ENCODE data around the gene ARF6.

ARF6 gene

GRCh38 chr14:49892636-49893308, at the start of gene ARF6:
Gene ARF6 (plus strand): TSS chr14:49893082. CDS start chr14:49893737, 655 bp downstream.
- H3K27me3 ChIP-seq (ENCODE audit: control insufficient read depth in 2 of 2, insufficient read depth in 2 of 2, low read length in 2 of 2) = no peaks in the 10 kb centered on the region
- peak within 1 kb of the TSS; percentile 100 for H3K27ac ChIP-seq (ENCODE audit: low read depth in 2 of 2, low read length in 2 of 2)
- H3K9ac ChIP-seq (ENCODE audit: low read depth in 1 of 2, low read length in 2 of 2) = peak within 1 kb of the TSS; percentile 97 to 100
- peak within 1 kb of the TSS; percentile 95 to 96 for H3K4me3 ChIP-seq (ENCODE audit: low read length in 2 of 2)
- H3K9me3 ChIP-seq (ENCODE audit: control insufficient read depth in 2 of 2, low read length in 2 of 2) = no peaks in the 10 kb centered on the region
- H3K4me1 ChIP-seq (ENCODE audit: control insufficient read depth in 2 of 2, insufficient read depth in 2 of 2, low read length in 2 of 2) = peaks cover 16 to 28% of the 10 kb centered on the region in 2 donors
- H3K36me3 ChIP-seq (ENCODE audit: control insufficient read depth in 2 of 2, insufficient read depth in 2 of 2, low read length in 2 of 2) = peaks cover 11 to 13% of the 10 kb centered on the region in 2 donors

GRCh38 chr14:49849213-49849847, 43.6 kb upstream of the ARF6 start:
- H3K27ac ChIP-seq (ENCODE audit: low read depth in 2 of 2, low read length in 2 of 2) = no peak overlapping the region
- H3K36me3 ChIP-seq (ENCODE audit: control insufficient read depth in 2 of 2, insufficient read depth in 2 of 2, low read length in 2 of 2) = peaks cover 19 to 34% of the 10 kb centered on the region in 2 donors
- no peaks in the 10 kb centered on the region for H3K27me3 ChIP-seq (ENCODE audit: control insufficient read depth in 2 of 2, insufficient read depth in 2 of 2, low read length in 2 of 2)
- H3K9ac ChIP-seq (ENCODE audit: low read depth in 1 of 2, low read length in 2 of 2) = no peak overlapping the region
- H3K4me1 ChIP-seq (ENCODE audit: control insufficient read depth in 2 of 2, insufficient read depth in 2 of 2, low read length in 2 of 2) = peaks cover 4 to 12% of the 10 kb centered on the region in 2 donors
- no peak overlapping the region for H3K4me3 ChIP-seq (ENCODE audit: low read length in 2 of 2)
- H3K9me3 ChIP-seq (ENCODE audit: control insufficient read depth in 2 of 2, low read length in 2 of 2) = no peaks in the 10 kb centered on the region

GRCh38 chr14:49851813-49852212, 41.1 kb upstream of the ARF6 start:
- Histone ChIP-seq H3K9ac (ENCODE audit: low read depth in 1 of 2, low read length in 2 of 2) (peak overlapping the region; percentile 99 to 100), H3K27ac (ENCODE audit: low read depth in 2 of 2, low read length in 2 of 2) (peak overlapping the region; percentile 91 to 92), H3K4me1 (ENCODE audit: control insufficient read depth in 2 of 2, insufficient read depth in 2 of 2, low read length in 2 of 2) (peaks cover 4 to 12% of the 10 kb centered on the region in 2 donors), H3K9me3 (ENCODE audit: control insufficient read depth in 2 of 2, low read length in 2 of 2) (no peaks in the 10 kb centered on the region), H3K4me3 (ENCODE audit: low read length in 2 of 2) (peak overlapping the region; percentile 97 to 100), H3K27me3 (ENCODE audit: control insufficient read depth in 2 of 2, insufficient read depth in 2 of 2, low read length in 2 of 2) (no peaks in the 10 kb centered on the region), H3K36me3 (ENCODE audit: control insufficient read depth in 2 of 2, insufficient read depth in 2 of 2, low read length in 2 of 2) (peaks cover 5 to 14% of the 10 kb centered on the region in 2 donors)

- peaks cover 4 to 12% of the 10 kb centered on the region in 2 donors for H3K4me1 ChIP-seq (ENCODE audit: control insufficient read depth in 2 of 2, insufficient read depth in 2 of 2, low read length in 2 of 2)
- peaks cover 5 to 14% of the 10 kb centered on the region in 2 donors for H3K36me3 ChIP-seq (ENCODE audit: control insufficient read depth in 2 of 2, insufficient read depth in 2 of 2, low read length in 2 of 2)
- no peaks in the 10 kb centered on the region for H3K27me3 ChIP-seq (ENCODE audit: control insufficient read depth in 2 of 2, insufficient read depth in 2 of 2, low read length in 2 of 2)
- peak within 1 kb of the TSS; percentile 91 to 92 for H3K27ac ChIP-seq (ENCODE audit: low read depth in 2 of 2, low read length in 2 of 2)
- H3K9me3 ChIP-seq (ENCODE audit: control insufficient read depth in 2 of 2, low read length in 2 of 2) = no peaks in the 10 kb centered on the region
- H3K9ac ChIP-seq (ENCODE audit: low read depth in 1 of 2, low read length in 2 of 2) = peak within 1 kb of the TSS; percentile 99 to 100
- peak within 1 kb of the TSS; percentile 97 to 100 for H3K4me3 ChIP-seq (ENCODE audit: low read length in 2 of 2)
Measured at GRCh38 chr14:49852301-49853157, 40.4 kb upstream of the ARF6 start, which contains the start of gene NEMF. Gene NEMF (minus strand): TSS chr14:49852788. CDS start chr14:49852753, 35 bp downstream.

- Histone ChIP-seq H3K9ac (ENCODE audit: low read depth in 1 of 2, low read length in 2 of 2) (peak overlapping the region; percentile 99 to 100), H3K4me3 (ENCODE audit: low read length in 2 of 2) (peak overlapping the region; percentile 97 to 100), H3K9me3 (ENCODE audit: control insufficient read depth in 2 of 2, low read length in 2 of 2) (no peaks in the 10 kb centered on the region), H3K36me3 (ENCODE audit: control insufficient read depth in 2 of 2, insufficient read depth in 2 of 2, low read length in 2 of 2) (peaks cover 5 to 14% of the 10 kb centered on the region in 2 donors), H3K27me3 (ENCODE audit: control insufficient read depth in 2 of 2, insufficient read depth in 2 of 2, low read length in 2 of 2) (no peaks in the 10 kb centered on the region), H3K27ac (ENCODE audit: low read depth in 2 of 2, low read length in 2 of 2) (peak overlapping the region; percentile 91 to 92), H3K4me1 (ENCODE audit: control insufficient read depth in 2 of 2, insufficient read depth in 2 of 2, low read length in 2 of 2) (peaks cover 4 to 12% of the 10 kb centered on the region in 2 donors)
Measured at GRCh38 chr14:49853158-49853477, 39.8 kb upstream of the ARF6 start.

- Histone ChIP-seq H3K27ac (ENCODE audit: low read depth in 2 of 2, low read length in 2 of 2) (peak overlapping the region in 1 of 2 donors; percentile 91), H3K27me3 (ENCODE audit: control insufficient read depth in 2 of 2, insufficient read depth in 2 of 2, low read length in 2 of 2) (no peaks in the 10 kb centered on the region), H3K36me3 (ENCODE audit: control insufficient read depth in 2 of 2, insufficient read depth in 2 of 2, low read length in 2 of 2) (peaks cover 5 to 14% of the 10 kb centered on the region in 2 donors), H3K4me1 (ENCODE audit: control insufficient read depth in 2 of 2, insufficient read depth in 2 of 2, low read length in 2 of 2) (peaks cover 4 to 12% of the 10 kb centered on the region in 2 donors), H3K9me3 (ENCODE audit: control insufficient read depth in 2 of 2, low read length in 2 of 2) (no peaks in the 10 kb centered on the region), H3K4me3 (ENCODE audit: low read length in 2 of 2) (peak overlapping the region; percentile 97 to 100), H3K9ac (ENCODE audit: low read depth in 1 of 2, low read length in 2 of 2) (no peak overlapping the region)
Measured at GRCh38 chr14:49853572-49854375, 39.1 kb upstream of the ARF6 start.

- Histone ChIP-seq H3K4me3 (ENCODE audit: low read length in 2 of 2) (no peak overlapping the region), H3K9ac (ENCODE audit: low read depth in 1 of 2, low read length in 2 of 2) (no peak overlapping the region), H3K36me3 (ENCODE audit: control insufficient read depth in 2 of 2, insufficient read depth in 2 of 2, low read length in 2 of 2) (no peaks in the 10 kb centered on the region), H3K9me3 (ENCODE audit: control insufficient read depth in 2 of 2, low read length in 2 of 2) (no peaks in the 10 kb centered on the region), H3K4me1 (ENCODE audit: control insufficient read depth in 2 of 2, insufficient read depth in 2 of 2, low read length in 2 of 2) (peaks cover 0 to 5% of the 10 kb centered on the region in 2 donors), H3K27me3 (ENCODE audit: control insufficient read depth in 2 of 2, insufficient read depth in 2 of 2, low read length in 2 of 2) (no peaks in the 10 kb centered on the region), H3K27ac (ENCODE audit: low read depth in 2 of 2, low read length in 2 of 2) (no peak overlapping the region)
Measured at GRCh38 chr14:49857427-49858003, 35.4 kb upstream of the ARF6 start.

- no peak overlapping the region for H3K9ac ChIP-seq (ENCODE audit: low read depth in 1 of 2, low read length in 2 of 2)
- H3K4me3 ChIP-seq (ENCODE audit: low read length in 2 of 2) = no peak overlapping the region
- no peaks in the 10 kb centered on the region for H3K9me3 ChIP-seq (ENCODE audit: control insufficient read depth in 2 of 2, low read length in 2 of 2)
- no peaks in the 10 kb centered on the region for H3K27me3 ChIP-seq (ENCODE audit: control insufficient read depth in 2 of 2, insufficient read depth in 2 of 2, low read length in 2 of 2)
- no peak overlapping the region for H3K27ac ChIP-seq (ENCODE audit: low read depth in 2 of 2, low read length in 2 of 2)
- H3K36me3 ChIP-seq (ENCODE audit: control insufficient read depth in 2 of 2, insufficient read depth in 2 of 2, low read length in 2 of 2) = no peaks in the 10 kb centered on the region
- peaks cover 4 to 5% of the 10 kb centered on the region in 2 donors for H3K4me1 ChIP-seq (ENCODE audit: control insufficient read depth in 2 of 2, insufficient read depth in 2 of 2, low read length in 2 of 2)
Measured at GRCh38 chr14:49858383-49858782, 34.5 kb upstream of the ARF6 start.

GRCh38 chr14:49860988-49861698, 31.7 kb upstream of the ARF6 start:
- Histone ChIP-seq H3K27ac (ENCODE audit: low read depth in 2 of 2, low read length in 2 of 2) (peak overlapping the region; percentile 99), H3K36me3 (ENCODE audit: control insufficient read depth in 2 of 2, insufficient read depth in 2 of 2, low read length in 2 of 2) (no peaks in the 10 kb centered on the region), H3K4me3 (ENCODE audit: low read length in 2 of 2) (peak overlapping the region; percentile 76 to 92), H3K4me1 (ENCODE audit: control insufficient read depth in 2 of 2, insufficient read depth in 2 of 2, low read length in 2 of 2) (peaks cover 9 to 12% of the 10 kb centered on the region in 2 donors), H3K9ac (ENCODE audit: low read depth in 1 of 2, low read length in 2 of 2) (peak overlapping the region; percentile 92 to 99), H3K9me3 (ENCODE audit: control insufficient read depth in 2 of 2, low read length in 2 of 2) (no peaks in the 10 kb centered on the region), H3K27me3 (ENCODE audit: control insufficient read depth in 2 of 2, insufficient read depth in 2 of 2, low read length in 2 of 2) (no peaks in the 10 kb centered on the region)
